Adrenal gland (tissue), 12 donors: Measurements from ENCODE around the gene NEK7. TPM values are rescaled to one million over a fixed set of nuclear protein-coding genes. Genes with fewer than 3 reads are reported as not detected.

Experiments used
- DNase-seq, 7 donors: peaks; one replicate each; pipeline ENCODE4 v3.0.0-alpha.2; 2019 to 2020
- H3K27ac ChIP-seq, 5 donors: fragments of 200-600 bp; sonication (generic) in 4 of 5; 1 replicate in 3 of 5; 2 replicates in 2 of 5; pipeline versions ENCODE4 v1.5.1 to v1.8.0; 2016 to 2020; ENCODE audit warnings: mild to moderate bottlenecking in 1 of 5
- H3K27me3 ChIP-seq: fragments of 200-600 bp; 2 replicates; pipeline ENCODE4 v1.8.0; 2021
- H3K36me3 ChIP-seq, 2 donors: fragments of 200-600 bp; replicated peaks in 1 of 2; 1 replicate in 1 of 2; 2 replicates in 1 of 2; pipeline versions ENCODE4 v1.5.1 to v1.8.0; 2018 to 2022
- H3K4me1 ChIP-seq, 2 donors: fragments of 200-600 bp; replicated peaks in 1 of 2; 1 replicate in 1 of 2; 2 replicates in 1 of 2; pipeline versions ENCODE4 v1.5.1 to v1.8.0; 2018 to 2021
- H3K4me3 ChIP-seq, 4 donors: fragments of 200-600 bp; sonication (generic) in 3 of 4; one replicate each; pipeline ENCODE4 v1.5.1; 2016 to 2018
- H3K9me3 ChIP-seq, 3 donors: fragments of 200-600 bp; sonication (generic) in 1 of 3; replicated peaks in 1 of 3; 1 replicate in 2 of 3; 2 replicates in 1 of 3; pipeline versions ENCODE4 v1.5.1 to v1.8.0; 2016 to 2021
- CTCF ChIP-seq, 6 experiments: fragments of 450-650 bp in 4 of 6; fragments of 200-600 bp in 2 of 6; sonication (generic) in 1 of 6; IDR thresholded peaks; 1 replicate in 5 of 6; 2 replicates in 1 of 6; pipeline versions ENCODE4 v1.5.1 to v1.8.0; 2016 to 2021; ENCODE audit warnings: antibody characterized with exemption in 6 of 6, mild to moderate bottlenecking in 2 of 6, moderate library complexity in 1 of 6
- POLR2A ChIP-seq, 2 donors: fragments of 450-650 bp; IDR thresholded peaks; one replicate each; pipeline ENCODE4 v1.6.1; 2017; ENCODE audit warnings: antibody characterized with exemption in 2 of 2, mild to moderate bottlenecking in 2 of 2, moderate library complexity in 1 of 2
- WGBS, 4 donors: extraction: QIAGEN DNeasy Blood & Tissue Kit in 2 of 4; methylation state at CpG; one replicate each; pipeline versions ENCODE4 v1.1.5 to v1.1.7; 2013 to 2017; 5-methylcytosine and 5-hydroxymethylcytosine counted together
- intact Hi-C, 2 donors: fragments of 100-400 bp; cut with DNase I; formaldehyde crosslinking; loops; one replicate each; pipeline versions ENCODE4 v1.14.1 to v1.15.0; 2022 to 2023
- polyA plus RNA-seq, 3 donors: library from polyadenylated mRNA; stranded (reverse); fragments of 200-250 nt in 2 of 3; fragments of 350-450 nt in 1 of 3; fragmentation: Illumina TruSeq in 1 of 3; extraction: RNeasy Lipid Tissue Mini Kit (QIAGEN cat#74804) in 1 of 3; gene quantifications; one replicate each; pipeline ENCODE4 v1.2.3, GENCODE V29; 2013 to 2014
- total RNA-seq, 9 donors: library from RNA; depleted of rRNA in 4 of 9; stranded (reverse); fragments of >200 nt in 4 of 9; fragments of 120-200 nt in 1 of 9; fragmentation: NEBNext Ultra II Directional in 1 of 9; extraction: Animal tissue kit (Norgen Biotek cat#: 25700) in 1 of 9; gene quantifications; one replicate each; pipeline versions ENCODE4 v1.1.0 to v1.2.4, GENCODE V29; 2013 to 2023
- donor health status: healthy with polysubstance abuse.
- donor health status: Bipolar disorder and iron deficiency.
- donor health status: DM: yes; HTN: yes; CAD: no.
- donor health status: DM: no; HTN: no; CAD: no.
- donor health status: DM: no; HTN: no; CAD: no.
- donor health status: DM: yes; HTN: yes; CAD: no.

Gene NEK7
- total and polyA plus RNA-seq, 12 donors, result 34.0 to 270 (median 148) TPM

DNA sequence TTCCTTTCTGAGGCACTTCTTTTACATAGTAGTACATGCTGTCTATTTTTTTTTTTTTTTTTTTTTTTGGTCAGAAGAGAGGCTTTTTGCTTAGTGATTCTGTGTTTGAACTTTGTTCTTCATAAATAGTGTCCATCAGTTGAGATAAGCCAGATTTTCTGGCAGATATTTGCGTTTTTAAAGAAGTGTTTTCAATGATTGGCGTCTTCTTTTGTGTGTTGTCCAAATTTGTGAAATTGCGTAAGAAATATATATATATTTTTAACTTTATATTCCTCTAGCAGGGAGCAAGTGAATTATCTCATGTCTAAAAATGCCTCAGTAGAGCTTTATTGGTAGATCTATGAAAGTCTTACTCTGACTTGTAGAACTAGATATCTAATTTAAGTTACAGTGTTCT lies 28.3 kb downstream of the NEK7 start:
- WGBS, 4 donors, result 31 to 45% (median 35%) methylated on average over 3 of the region's 3 CpGs
- Histone ChIP-seq H3K36me3 (no peaks in the 10 kb centered on the region), H3K4me1 (peaks cover 23 to 69% of the 10 kb centered on the region in 2 donors), H3K27ac (no peak overlapping the region), H3K9me3 (no peaks in the 10 kb centered on the region), H3K27me3 (no peaks in the 10 kb centered on the region), H3K4me3 (no peak overlapping the region)
- TF ChIP-seq POLR2A (IDR thresholded peaks at IDR 0.05) (no peak), CTCF (IDR thresholded peaks at IDR 0.05) (no peak)
- intact Hi-C loops, result no loop called here
- no peak for DNase-seq

DNA sequence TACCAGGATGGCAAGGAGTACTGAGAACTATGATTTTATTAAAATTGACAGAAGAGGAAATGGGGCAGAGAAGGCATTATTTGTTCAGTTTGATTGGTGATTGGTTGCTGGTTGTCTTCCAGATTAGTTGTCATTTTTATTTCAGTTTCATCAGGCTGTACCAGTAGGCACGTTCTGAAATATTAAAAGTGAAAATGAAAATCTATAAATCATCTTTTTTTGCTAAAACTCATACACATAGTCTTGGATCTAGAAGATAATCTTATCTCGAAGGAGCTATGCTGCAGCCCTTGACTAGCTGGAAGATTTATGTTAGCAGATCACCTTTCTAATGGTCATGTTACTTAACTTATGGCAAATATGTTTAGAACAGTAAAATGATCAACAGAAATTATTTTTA lies 29.0 kb downstream of the NEK7 start:
- no peaks in the 10 kb centered on the region for H3K9me3 ChIP-seq
- intact Hi-C loops, result no loop called here
- H3K4me3 ChIP-seq, result no peak overlapping the region
- H3K36me3 ChIP-seq, result no peaks in the 10 kb centered on the region
- H3K4me1 ChIP-seq, result peaks cover 22 to 70% of the 10 kb centered on the region in 2 donors
- DNase-seq, result no peak
- peak overlapping the region in 1 of 5 donors; percentile 7 for H3K27ac ChIP-seq
- no peak for TF ChIP-seq CTCF (IDR thresholded peaks at IDR 0.05)
- TF ChIP-seq POLR2A (IDR thresholded peaks at IDR 0.05), result no peak
- H3K27me3 ChIP-seq, result no peaks in the 10 kb centered on the region
- WGBS, 4 donors, result 5 to 15% (median 10%) methylated on average over 2 of the region's 2 CpGs

DNA sequence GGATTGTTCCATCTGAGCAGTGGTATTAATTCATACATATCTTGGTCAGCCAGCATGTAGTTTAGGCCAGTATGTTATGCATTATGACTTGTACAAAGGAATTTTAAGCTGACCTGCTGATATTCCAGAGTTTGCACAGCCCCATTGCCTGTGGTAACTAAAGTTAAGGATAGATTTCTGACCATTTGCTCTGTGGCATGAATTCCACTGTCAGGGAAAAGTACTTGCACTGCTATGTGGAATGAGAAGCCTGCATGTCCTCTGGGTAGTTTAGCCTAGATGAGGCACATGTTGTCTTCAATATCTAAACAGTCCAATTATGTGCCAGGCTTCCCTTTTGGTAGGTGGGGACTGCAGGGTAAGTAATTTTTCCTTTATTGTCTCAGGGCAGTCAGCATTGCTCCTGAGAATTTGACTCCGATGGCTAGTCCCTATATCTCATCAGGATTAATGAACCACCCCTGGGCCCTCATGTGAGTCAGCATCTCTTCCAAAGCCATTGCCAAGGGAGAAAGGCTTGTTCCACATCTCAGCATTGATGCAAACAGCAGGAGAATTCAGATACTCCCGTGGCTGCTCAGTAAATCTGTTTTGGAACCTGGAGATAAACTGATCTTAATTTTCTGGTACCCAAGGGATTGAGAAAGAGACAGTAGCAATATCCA lies 30.2 kb downstream of the NEK7 start:
- H3K4me1 ChIP-seq, result peaks cover 22 to 77% of the 10 kb centered on the region in 2 donors
- H3K27me3 ChIP-seq, result no peaks in the 10 kb centered on the region
- intact Hi-C loops, result no loop called here
- peak overlapping the region in 1 of 5 donors; percentile 18 for H3K27ac ChIP-seq
- no peak overlapping the region for H3K4me3 ChIP-seq
- no peak for DNase-seq
- H3K36me3 ChIP-seq, result no peaks in the 10 kb centered on the region
- TF ChIP-seq POLR2A (IDR thresholded peaks at IDR 0.05), result no peak
- no peak for TF ChIP-seq CTCF (IDR thresholded peaks at IDR 0.05)
- H3K9me3 ChIP-seq, result no peaks in the 10 kb centered on the region
- 84 to 88% (median 85%) methylated on average over 2 of the region's 2 CpGs for WGBS, 4 donors

- peaks cover 22 to 73% of the 10 kb centered on the region in 2 donors for H3K4me1 ChIP-seq
- H3K27me3 ChIP-seq, result no peaks in the 10 kb centered on the region
- DNase-seq, result no peak
- no peak overlapping the region for H3K4me3 ChIP-seq
- H3K36me3 ChIP-seq, result no peaks in the 10 kb centered on the region
- intact Hi-C loops, result no loop called here
- H3K27ac ChIP-seq, result peak overlapping the region in 1 of 5 donors; percentile 6
- TF ChIP-seq POLR2A (IDR thresholded peaks at IDR 0.05), result no peak
- no peak for TF ChIP-seq CTCF (IDR thresholded peaks at IDR 0.05)
- no peaks in the 10 kb centered on the region for H3K9me3 ChIP-seq
- WGBS, 4 donors, result 78 to 83% (median 80%) methylated on average over 3 of the region's 3 CpGs
Measured at GRCh38 chr1:198187973-198188588, 31.3 kb downstream of the NEK7 start.
